NCI-H748 (cell line): ENCODE measurements around the gene TSSK3.

Source experiments
- DNase-seq: peaks from one replicate; lab custom pipeline; 2025; ENCODE audit not compliant: unreplicated experiment; lab: John Stamatoyannopoulos, UW

TSSK3 gene, protein sequence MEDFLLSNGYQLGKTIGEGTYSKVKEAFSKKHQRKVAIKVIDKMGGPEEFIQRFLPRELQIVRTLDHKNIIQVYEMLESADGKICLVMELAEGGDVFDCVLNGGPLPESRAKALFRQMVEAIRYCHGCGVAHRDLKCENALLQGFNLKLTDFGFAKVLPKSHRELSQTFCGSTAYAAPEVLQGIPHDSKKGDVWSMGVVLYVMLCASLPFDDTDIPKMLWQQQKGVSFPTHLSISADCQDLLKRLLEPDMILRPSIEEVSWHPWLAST

DNA sequence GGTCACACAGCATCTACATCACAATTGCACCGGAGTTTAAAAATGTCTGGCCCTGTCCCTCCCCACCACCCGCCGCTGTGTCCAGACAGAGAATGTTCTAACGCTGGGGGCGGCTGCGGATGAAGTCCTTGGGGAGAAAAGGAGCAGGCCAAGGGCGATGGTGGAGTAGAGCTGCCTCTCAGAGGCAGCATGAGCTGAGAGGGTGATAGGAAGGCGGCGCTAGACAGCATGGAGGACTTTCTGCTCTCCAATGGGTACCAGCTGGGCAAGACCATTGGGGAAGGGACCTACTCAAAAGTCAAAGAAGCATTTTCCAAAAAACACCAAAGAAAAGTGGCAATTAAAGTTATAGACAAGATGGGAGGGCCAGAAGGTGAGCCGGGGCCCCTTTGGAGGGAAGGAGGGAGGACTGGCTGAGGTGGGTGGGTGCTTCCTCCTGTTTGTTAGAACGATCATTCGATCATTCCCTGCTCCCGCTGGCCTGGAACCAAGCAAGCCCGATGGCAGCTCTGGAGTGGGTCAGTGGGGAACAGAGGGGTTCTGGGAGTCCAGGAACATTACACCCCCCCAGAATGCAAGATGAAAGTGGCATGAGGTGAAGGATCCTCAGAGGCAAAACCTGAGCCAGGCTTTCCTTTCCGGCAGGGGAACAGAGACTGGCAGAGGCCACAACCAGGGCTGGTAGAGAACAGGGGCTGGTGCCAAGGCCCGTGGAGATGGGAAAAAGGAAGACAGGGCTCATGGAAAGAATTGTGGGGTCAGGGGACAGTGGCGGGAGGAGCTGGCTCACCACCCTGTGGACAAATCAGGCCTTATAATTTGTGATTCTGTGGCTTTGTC, at the start of gene TSSK3, which contains the start of gene FAM229A:
Gene TSSK3, plus strand, starts transcription at position 66 of the 840 bp plus-strand sequence. Its CDS starts 163 bp downstream, at position 229.
Gene FAM229A, minus strand, starts transcription at position 12 of the 840 bp plus-strand sequence. CDS start 394 bp downstream, outside the sequence.
- DNase-seq = no peak

DNA sequence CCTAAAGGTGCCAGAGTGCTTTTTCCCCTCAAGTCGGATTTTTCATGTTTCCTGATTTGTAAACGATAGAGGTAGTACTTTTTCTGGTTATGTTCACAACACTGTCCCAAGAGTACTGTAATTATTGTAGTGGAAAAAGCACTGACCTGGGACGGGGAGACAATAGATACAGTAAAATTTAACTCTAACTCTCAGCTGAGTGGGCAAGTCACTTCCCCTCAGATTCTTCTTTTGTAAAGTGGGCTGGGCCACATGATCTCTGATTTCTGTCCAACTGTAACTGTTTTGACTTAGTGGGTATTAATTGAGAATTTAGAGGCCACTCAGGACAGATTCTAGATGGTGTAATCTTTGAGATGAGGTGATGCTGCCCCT, 45.4 kb upstream of the TSSK3 start:
- no peak for DNase-seq

DNA sequence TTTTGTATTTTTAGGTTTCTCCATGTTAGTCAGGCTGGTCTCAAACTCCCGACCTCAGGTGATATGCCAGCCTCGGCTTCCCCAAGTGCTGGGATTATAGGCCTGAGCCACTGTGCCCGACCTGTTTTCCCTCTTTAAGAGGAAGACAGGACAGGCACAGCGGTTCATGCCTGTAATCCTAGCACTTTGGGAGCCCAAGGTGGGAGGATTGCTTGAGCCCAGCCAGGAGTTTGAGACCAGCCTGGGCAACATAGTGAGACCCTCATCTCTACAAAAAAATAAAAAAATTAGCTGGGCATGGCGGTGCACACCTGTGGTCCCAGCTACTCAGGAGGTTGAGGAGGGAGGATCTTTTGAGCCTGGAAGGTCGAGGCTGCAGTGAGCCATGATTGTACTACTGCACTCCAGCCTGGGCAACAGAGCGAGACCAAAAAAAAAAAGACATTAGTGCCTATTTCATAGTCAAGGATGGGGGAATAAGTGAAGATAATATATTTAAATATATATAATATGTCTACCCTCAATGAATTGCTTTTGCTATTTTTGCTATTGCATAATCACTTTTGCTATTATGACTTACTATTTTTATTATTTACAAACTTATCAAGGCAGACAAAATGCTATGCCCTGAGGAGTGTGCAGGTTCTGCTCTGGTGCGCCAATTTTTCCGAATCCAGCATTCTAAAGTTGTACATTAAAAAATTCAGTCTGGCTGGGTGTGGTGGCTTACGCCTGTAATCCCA, 44.0 kb upstream of the TSSK3 start:
- no peak for DNase-seq

DNA sequence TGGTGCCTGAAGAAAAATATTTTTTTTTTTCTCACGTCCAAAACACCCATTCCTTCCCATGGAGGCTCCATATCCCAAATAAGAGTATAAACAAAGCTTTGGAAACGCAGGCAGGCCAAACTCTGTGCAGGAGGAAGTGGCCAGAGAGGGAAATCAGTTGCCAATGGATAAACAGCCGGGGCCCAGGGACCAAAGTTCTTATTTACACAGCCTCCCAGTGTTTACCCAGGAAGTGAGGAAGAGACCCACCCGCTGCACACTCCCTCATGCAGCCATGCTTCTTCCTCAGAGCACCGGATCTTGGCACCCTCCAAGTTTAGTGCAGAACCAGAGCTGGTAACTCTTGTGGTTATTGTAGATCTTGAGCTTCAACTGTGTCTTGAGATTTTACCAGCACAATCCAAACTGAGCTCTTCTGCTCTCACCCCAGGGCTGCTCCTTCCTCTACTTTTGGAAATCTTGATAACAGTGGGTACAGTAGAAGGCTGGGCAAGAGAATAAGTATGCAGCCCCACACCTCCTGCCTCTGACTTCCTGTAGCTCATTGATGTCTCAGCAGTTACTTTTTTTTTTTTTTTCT, 40.5 kb upstream of the TSSK3 start:
- no peak for DNase-seq

DNA sequence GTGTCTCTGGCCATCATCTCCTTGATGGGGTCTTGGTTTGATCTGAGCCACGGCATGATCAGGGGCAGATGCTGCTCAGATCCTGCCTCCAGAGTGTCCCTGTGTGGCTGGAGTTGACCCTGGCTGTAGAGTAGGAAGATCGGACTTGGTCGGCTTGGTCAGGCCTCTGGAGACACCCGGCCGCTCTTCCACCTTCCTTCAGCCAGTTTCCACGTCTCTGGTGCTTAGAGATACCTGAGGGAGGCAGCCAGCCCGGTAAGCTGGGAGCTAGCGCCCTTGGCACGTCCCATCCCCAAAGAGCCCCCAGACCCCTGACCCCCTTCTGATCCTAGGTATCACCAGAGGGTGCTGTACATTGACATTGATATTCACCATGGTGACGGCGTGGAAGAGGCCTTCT, 35.1 kb upstream of the TSSK3 start:
- no peak for DNase-seq

DNA sequence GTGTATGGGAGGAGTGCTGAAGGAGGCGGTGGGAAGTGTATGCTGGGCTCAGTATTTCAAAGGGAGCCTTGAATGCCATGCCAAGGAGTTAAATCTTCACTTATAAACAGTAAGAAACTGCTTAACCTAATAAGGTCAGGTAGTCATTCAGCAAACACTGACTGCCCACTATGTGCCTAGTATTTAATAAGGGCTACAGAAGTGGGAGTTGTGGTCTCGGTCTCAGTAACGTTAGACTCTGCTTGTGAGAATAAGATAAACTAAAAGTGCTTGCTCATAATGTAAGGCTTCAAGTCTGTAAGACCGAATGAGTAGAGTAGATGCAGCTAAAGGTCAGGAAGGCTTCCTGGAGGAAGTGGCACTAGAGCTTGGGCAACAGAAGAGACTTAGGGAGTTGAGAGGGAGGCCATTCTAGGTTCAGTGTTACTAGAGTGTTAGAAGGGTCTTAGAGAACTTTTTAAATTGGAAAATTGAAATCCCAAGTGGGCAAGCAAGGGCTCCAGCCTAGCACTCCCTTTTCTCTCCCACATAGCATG, 32.3 kb upstream of the TSSK3 start:
- DNase-seq = no peak

DNA sequence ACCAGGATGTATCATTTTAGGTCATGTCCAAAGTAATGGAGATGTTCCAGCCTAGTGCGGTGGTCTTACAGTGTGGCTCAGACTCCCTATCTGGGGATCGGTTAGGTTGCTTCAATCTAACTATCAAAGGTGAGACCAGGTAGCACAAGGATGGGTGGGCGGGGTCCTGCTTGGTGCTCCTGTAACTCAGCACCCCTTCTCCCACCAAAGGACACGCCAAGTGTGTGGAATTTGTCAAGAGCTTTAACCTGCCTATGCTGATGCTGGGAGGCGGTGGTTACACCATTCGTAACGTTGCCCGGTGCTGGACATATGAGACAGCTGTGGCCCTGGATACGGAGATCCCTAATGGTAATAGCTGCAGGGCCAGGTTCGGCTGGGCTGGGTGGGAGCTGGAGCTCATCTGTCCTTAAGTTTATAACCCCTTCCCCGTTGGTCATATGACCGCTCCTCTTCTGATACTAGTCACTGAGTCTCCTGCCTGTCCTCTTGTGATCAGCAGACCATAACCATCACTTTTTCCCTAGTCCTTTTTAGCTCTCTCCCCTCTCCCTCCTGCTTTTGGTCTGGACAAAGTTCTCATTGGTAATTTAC, 31.7 kb upstream of the TSSK3 start:
- no peak for DNase-seq

DNA sequence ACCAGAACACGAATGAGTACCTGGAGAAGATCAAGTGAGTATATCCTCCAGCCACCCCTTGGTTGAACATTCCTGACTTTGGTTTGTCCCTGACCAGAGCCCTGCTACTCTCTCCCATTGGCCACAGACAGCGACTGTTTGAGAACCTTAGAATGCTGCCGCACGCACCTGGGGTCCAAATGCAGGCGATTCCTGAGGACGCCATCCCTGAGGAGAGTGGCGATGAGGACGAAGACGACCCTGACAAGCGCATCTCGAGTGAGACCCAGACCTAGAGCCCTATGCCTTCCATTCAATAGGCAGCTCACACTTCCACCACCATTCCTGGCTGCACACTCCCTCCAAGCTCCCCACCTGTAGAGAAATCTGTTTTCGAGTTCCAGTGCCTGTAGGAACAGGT, 30.8 kb upstream of the TSSK3 start:
- DNase-seq = no peak

DNA sequence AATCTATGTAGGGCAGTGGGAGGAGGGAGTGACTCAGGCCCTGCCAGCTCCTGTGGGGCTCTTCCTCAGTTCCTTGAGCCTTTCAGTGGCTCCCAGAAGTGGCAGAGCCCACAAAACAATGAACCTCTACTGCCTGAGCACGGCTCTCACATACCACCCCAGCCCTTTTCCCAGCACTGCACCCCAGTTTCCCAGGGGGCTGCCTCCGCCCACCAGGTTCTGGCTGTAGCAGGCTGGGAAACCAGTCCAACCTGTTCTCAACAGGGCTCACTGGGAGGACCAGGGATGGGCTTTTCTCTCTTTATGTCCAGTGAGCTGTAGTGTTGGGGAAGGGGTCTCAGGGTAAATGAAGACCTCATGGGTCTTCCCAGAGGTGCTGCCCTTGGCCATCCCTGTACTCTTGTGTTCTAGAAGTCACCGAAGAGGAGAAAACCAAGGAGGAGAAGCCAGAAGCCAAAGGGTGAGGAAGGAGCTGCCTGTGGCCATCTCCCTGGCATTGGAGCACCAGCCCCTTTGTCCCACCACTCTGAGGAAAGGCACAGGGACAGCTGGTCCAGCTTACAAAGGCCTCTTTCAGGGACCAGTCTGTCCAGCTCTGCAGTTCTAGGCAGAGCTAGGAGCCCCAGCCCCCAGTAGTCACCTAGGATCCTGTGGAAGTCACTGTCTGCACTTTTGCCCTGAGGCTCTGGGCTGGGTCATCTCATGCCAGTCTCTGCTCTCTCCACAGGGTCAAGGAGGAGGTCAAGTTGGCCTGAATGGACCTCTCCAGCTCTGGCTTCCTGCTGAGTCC, 29.9 kb upstream of the TSSK3 start:
- peak; percentile 33 for DNase-seq

DNA sequence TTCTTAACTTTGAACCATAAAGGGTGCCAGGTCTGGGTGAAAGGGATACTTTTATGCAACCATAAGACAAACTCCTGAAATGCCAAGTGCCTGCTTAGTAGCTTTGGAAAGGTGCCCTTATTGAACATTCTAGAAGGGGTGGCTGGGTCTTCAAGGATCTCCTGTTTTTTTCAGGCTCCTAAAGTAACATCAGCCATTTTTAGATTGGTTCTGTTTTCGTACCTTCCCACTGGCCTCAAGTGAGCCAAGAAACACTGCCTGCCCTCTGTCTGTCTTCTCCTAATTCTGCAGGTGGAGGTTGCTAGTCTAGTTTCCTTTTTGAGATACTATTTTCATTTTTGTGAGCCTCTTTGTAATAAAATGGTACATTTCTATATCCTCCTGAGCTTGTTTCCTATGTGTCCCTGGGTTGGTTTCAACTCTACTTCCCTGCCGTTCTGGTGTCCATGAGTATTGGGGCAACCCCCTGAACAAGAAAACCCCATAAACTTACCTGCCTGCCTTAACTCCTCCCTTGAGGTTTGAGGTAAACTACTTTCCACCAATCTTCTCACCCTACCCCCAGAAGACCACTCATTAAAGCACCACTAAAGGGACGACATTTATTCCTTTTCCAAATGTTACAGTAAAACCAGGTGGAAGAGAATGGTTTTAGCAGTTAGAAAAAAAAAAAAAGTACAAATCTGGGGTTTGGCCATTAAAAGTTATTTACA, 28.9 kb upstream of the TSSK3 start:
- DNase-seq = no peak

DNA sequence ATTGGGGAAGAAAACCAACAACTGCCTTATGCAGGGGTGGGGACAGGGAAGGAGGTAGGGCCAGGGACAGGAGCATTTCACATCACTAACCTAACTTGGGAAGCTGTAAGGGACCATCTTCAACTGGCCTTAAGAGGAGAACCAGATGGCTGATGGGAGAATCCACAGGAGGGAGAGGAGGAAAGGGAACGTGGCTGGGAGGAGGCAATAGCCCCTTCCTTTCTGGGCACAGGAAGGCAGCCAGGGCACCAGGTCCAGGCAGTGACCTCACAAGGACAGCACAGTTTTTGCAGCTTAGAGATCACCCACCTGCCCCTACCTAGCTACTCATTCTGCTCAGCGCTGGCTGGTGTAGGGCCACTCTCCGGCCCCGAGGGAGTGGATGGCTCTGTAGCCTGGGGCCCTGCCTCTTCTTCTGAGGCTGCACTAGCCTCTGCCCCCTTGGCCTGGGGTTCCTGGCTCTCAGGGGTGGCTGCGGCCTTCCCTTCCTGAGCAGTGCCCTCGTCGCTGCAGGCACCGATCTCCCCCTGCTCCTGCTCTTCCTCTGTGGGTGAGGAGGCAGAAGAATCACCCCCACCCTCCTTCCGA, 28.0 kb upstream of the TSSK3 start:
- no peak for DNase-seq

DNA sequence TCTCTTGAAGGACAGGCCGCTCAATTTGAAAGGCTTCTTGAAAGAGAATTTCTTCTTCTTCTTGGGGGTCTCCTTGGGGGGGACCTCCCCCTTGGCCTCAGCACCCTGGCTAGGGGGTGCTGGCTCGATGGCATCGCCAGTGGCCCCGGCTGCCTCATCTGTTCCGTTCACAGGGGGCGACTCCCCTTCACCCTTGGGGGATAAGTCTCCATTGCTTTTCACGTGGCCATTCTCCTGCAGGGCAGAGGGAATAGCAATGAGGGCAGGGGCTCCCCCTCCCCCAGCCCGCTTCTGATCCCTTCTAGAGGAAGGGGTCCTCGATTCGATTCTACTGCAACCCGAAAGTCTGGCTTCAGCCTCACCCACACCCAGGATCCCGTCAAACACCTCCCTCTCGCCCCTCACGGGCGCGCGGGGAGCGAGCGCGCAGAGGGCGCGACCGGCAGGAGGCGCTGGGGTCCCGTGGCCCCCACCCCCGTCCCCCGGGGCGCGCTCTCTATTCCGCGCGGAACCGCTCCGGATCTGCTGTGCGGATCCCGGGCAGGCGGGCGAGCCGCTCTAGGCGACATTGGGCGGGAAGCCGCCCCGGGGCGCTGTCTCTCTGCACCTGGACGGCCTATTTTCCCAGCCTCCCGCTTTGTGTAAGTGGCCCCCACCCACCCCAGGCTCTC, 27.3 kb upstream of the TSSK3 start:
- DNase-seq = peak; percentile 62

DNA sequence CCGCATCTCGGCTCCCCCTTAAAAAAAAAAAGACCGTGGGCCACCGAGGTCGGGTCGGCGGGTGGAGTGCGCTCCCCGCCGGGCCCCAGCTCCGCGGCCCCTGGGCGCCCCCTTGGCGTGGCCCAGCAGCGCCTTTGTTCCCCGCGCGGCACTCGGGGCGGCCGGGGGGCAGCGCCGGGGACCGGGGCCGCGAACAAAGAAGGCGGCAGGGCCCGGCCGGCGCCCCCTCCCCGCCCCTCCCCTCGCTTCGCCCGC, 26.9 kb upstream of the TSSK3 start:
- DNase-seq = no peak

DNA sequence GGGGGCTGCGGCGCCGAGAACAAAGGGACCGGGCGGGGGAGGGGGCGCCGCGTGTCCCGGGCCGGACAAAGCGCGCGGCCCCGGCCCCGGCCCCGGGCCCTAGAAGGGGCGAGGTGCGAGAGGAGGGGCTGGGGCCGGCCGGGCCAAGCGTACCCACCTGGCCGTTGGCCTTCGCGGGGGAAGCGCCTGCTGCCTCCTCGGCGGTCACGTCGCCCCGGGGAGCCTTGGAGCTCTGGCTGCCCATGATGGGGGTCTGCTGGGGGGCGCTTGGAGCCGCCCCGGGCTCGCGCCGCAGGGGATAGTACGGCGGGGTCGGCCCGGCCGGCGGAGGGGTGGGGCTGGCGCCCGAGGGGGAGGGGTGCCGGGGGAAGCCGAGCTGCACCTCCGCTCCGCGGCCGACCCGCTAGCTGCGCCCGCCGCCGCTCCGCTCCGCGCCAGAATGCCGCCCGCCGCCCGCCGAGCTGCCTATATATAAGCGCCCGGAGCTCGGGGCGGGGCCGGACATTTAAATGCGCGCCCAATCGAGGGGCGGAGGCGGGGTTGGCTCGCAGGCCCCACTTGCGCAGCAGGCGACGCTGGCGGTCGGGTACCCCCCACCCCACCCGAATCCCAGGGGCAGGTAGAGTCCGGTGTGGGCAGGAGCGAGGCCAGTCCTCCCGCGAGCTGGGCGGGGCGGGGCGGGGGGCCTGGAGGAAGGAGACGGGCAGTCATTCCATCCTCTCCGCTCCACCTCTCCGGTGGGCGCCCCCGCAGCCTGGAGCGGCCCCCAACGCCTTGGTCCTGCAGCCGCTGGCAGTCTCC, 26.3 kb upstream of the TSSK3 start, which contains the start of gene MARCKSL1:
Gene MARCKSL1, minus strand, starts transcription at position 444 of the 801 bp plus-strand sequence. Its CDS starts 200 bp downstream, at position 244.
- DNase-seq = peak; percentile 81

DNA sequence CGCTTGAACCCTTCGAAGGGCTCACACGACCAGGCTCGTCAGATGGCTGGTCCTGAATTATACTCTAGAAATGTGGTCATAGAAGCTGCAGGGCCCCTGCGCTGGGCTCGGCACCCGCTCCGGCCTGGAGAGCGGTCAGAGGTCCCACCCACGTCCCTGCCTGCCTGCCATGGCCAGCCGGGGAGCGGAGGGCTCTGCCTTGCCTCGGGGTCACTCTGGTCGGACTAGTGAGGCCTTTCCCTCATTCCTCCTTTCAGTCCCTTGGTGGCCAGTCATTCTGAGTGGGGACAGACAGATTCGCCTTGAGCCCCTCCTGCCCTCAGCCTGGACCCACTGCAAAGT, 25.8 kb upstream of the TSSK3 start:
- no peak for DNase-seq

DNA sequence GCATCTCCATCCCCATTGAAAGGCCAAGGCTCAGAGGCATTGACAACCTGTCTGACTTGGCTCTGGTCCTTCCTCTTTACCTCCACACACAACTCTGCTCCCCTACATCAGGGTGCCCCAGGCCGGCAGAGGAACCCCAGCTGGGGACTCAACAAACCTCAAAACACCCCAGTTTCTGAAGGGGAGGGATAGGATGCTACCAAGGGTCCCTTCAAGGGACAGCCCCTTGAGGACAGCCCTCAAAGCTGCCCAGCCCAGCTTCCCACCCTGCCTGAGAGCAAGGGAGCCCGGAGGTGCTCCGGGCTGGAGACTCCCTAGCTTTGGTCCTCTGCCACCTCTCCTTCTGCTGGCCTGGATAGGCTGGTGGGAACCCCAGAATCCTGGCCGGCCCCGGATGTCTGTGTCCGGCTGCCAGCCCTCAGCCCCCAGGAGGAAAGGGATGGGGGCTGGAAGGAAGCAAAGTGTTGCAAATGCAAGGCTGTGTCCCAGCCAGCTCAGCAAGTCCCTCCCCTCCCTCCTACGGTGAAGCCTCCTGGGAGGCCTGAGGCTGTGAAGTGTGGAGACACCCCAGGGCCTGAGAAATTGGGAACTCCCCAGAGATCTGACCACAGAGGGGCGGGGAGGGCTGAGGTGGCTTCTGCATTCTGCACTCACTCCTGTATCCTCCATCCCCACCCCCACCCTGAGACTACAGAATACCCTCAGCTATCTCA, 25.2 kb upstream of the TSSK3 start:
- DNase-seq = no peak
